ENCODE results near the gene PDK2.
A peak's percentile ranks its signal among the peaks of the same experiment; 100 is the strongest.

PDK2 gene

GRCh38 chr17:50153650-50154575 lies 58.8 kb downstream of the PDK2 start:
- DNase-seq, result no peak

GRCh38 chr17:50154604-50155003 lies 59.5 kb downstream of the PDK2 start:
- no peak for DNase-seq

- no peak for DNase-seq
Observed at GRCh38 chr17:50155115-50155819, 60.1 kb downstream of the PDK2 start.

- no peak for DNase-seq
Observed at GRCh38 chr17:50157891-50158290, 62.7 kb downstream of the PDK2 start.

GRCh38 chr17:50161023-50161910 lies 66.1 kb downstream of the PDK2 start:
- DNase-seq, result peak; percentile 87

Measured in COR-L47 (cell line).